IMR-90 (cell line): ENCODE results near the gene PCDHGA10. TPM values are rescaled to one million over a fixed set of nuclear protein-coding genes. Genes with fewer than 3 reads are reported as not detected.
A peak's percentile ranks its signal among the peaks of the same experiment; 100 is the strongest.

Source experiments
- ATAC-seq: fragments of 200-7000 bp; cut with Tn5 transposase; 2 replicates; pipeline ENCODE4 v1.9.1; 2020; ENCODE audit warnings: low read depth, mild to moderate bottlenecking, moderate library complexity
- BruUV-seq: library from RNA; stranded (reverse); fragments of 400-500 nt; replicated peaks from 2 replicates; lab custom pipeline; 2021; lab: Mats Ljungman, UMichigan
- CTCF ChIA-PET: fragments of 300-600 bp; formaldehyde crosslinking; extraction: SDS; loops from one replicate; lab custom pipeline; 2021; ENCODE audit warnings: antibody characterized with exemption; lab: Yijun Ruan, JAX
- POLR2A ChIA-PET: fragments of 300-600 bp; sonication (Branson Sonifier 250); formaldehyde crosslinking; loops from one replicate; lab custom pipeline; 2022; ENCODE audit warnings: antibody characterized with exemption; ENCODE audit not compliant: unreplicated experiment; lab: Charles Lee
- DNase-seq: peaks from one replicate; pipeline ENCODE4 v3.0.0; 2013
- H2AFZ ChIP-seq: replicated peaks from 2 replicates; pipeline ENCODE3; 2013; ENCODE audit warnings: low read length, mild to moderate bottlenecking; ENCODE audit not compliant: poor library complexity
- H2AK5ac ChIP-seq: 2 replicates; pipeline ENCODE4 v1.6.1; 2013; ENCODE audit warnings: low read depth, low read length, inconsistent platforms
- H2AK9ac ChIP-seq: replicated peaks from 2 replicates; pipeline ENCODE3; 2013; ENCODE audit warnings: mild to moderate bottlenecking, low read depth, low read length, moderate library complexity; ENCODE audit not compliant: poor library complexity
- H2BK120ac ChIP-seq: 2 replicates; pipeline ENCODE4 v1.6.1; 2013; ENCODE audit warnings: low read depth, low read length, inconsistent platforms
- H2BK15ac ChIP-seq: 3 replicates; pipeline ENCODE4 v1.6.1; 2013; ENCODE audit warnings: low read depth, low read length, inconsistent platforms
- H2BK20ac ChIP-seq: 2 replicates; pipeline ENCODE4 v1.6.1; 2013; ENCODE audit warnings: low read depth, mild to moderate bottlenecking, inconsistent platforms, low read length, moderate library complexity
- H2BK5ac ChIP-seq: 2 replicates; pipeline ENCODE4 v1.6.1; 2013; ENCODE audit warnings: mild to moderate bottlenecking, low read depth, low read length, inconsistent platforms; ENCODE audit not compliant: poor library complexity, severe bottlenecking
- H3K14ac ChIP-seq: replicated peaks from 2 replicates; pipeline ENCODE4 v1.6.1; 2013; ENCODE audit warnings: low read depth, low read length, inconsistent platforms
- H3K18ac ChIP-seq: 2 replicates; pipeline ENCODE4 v1.6.1; 2013; ENCODE audit warnings: low read depth, low read length, control low read depth
- H3K23ac ChIP-seq: 2 replicates; pipeline ENCODE4 v1.6.1; 2013; ENCODE audit warnings: low read depth, low read length, inconsistent platforms
- H3K27ac ChIP-seq: 2 replicates; pipeline ENCODE4 v1.5.1; 2013; ENCODE audit warnings: mild to moderate bottlenecking, control low read depth, low read length; ENCODE audit not compliant: insufficient read depth
- H3K27me3 ChIP-seq: 2 replicates; pipeline ENCODE4 v1.6.1; 2013; ENCODE audit warnings: low read length; ENCODE audit not compliant: control insufficient read depth, insufficient read depth
- H3K36me3 ChIP-seq: 2 replicates; pipeline ENCODE4 v1.6.1; 2013; ENCODE audit warnings: low read length, mixed read lengths; ENCODE audit not compliant: control insufficient read depth, insufficient read depth
- H3K4ac ChIP-seq: 2 replicates; pipeline ENCODE4 v1.6.1; 2013; ENCODE audit warnings: low read depth, low read length, inconsistent platforms
- H3K4me1 ChIP-seq: 2 replicates; pipeline ENCODE4 v1.6.1; 2013; ENCODE audit warnings: low read length, mixed read lengths; ENCODE audit not compliant: control insufficient read depth, insufficient read depth
- H3K4me2 ChIP-seq: 2 replicates; pipeline ENCODE4 v1.6.1; 2013; ENCODE audit warnings: low read depth, mild to moderate bottlenecking, control low read depth, low read length, moderate library complexity
- H3K4me3 ChIP-seq: 2 replicates; pipeline ENCODE4 v1.5.1; 2013; ENCODE audit warnings: low read depth, mild to moderate bottlenecking, control low read depth, low read length, moderate library complexity; ENCODE audit not compliant: insufficient read depth
- H3K56ac ChIP-seq: 2 replicates; pipeline ENCODE4 v1.6.1; 2013; ENCODE audit warnings: low read length, inconsistent platforms; ENCODE audit not compliant: insufficient read depth; ENCODE audit errors: extremely low read depth
- H3K79me1 ChIP-seq, 2 experiments: 2 replicates each; pipeline ENCODE4 v1.6.1; 2013; ENCODE audit warnings: low read length in 2 of 2, inconsistent platforms in 1 of 2, low read depth in 1 of 2
- H3K9ac ChIP-seq: 2 replicates; pipeline ENCODE4 v1.6.1; 2013; ENCODE audit warnings: low read depth, low read length, control low read depth
- H3K9me1 ChIP-seq: 2 replicates; pipeline ENCODE4 v1.6.1; 2013; ENCODE audit warnings: low read length, inconsistent platforms; ENCODE audit not compliant: insufficient read depth
- H3K9me3 ChIP-seq: 2 replicates; pipeline ENCODE4 v1.6.1; 2013; ENCODE audit warnings: low read length; ENCODE audit not compliant: control insufficient read depth, insufficient read depth
- H4K20me1 ChIP-seq: 2 replicates; pipeline ENCODE4 v1.6.1; 2013; ENCODE audit warnings: low read length, inconsistent platforms; ENCODE audit not compliant: insufficient read depth
- H4K5ac ChIP-seq: 2 replicates; pipeline ENCODE4 v1.6.1; 2013; ENCODE audit warnings: mild to moderate bottlenecking, low read depth, low read length, control low read depth
- H4K8ac ChIP-seq, 2 experiments: 2 replicates each; pipeline ENCODE4 v1.6.1; 2013; ENCODE audit warnings: low read depth in 2 of 2, low read length in 2 of 2, control low read depth in 1 of 2, inconsistent platforms in 1 of 2
- H4K91ac ChIP-seq: 2 replicates; pipeline ENCODE4 v1.6.1; 2013; ENCODE audit warnings: low read depth, low read length, inconsistent platforms; ENCODE audit not compliant: insufficient read depth
- CEBPB ChIP-seq: IDR thresholded peaks from 2 replicates; pipeline ENCODE4 v1.6.1; 2012; ENCODE audit warnings: low read depth, low read length, improper control_type of control experiment
- ELK1 ChIP-seq: fragments of 150-350 bp; IDR thresholded peaks from 2 replicates; pipeline ENCODE4 v1.6.1; 2016; ENCODE audit warnings: low read depth, mild to moderate bottlenecking, low read length, moderate library complexity, borderline replicate concordance
- NFE2L2 ChIP-seq: fragments of 150-350 bp; IDR thresholded peaks from 2 replicates; pipeline ENCODE4 v1.6.1; 2016; ENCODE audit warnings: low read depth, mild to moderate bottlenecking, low read length
- POLR2A ChIP-seq: IDR thresholded peaks from 2 replicates; pipeline ENCODE4 v1.6.1; 2012; ENCODE audit warnings: mild to moderate bottlenecking, low read depth, low read length
- RCOR1 ChIP-seq: IDR thresholded peaks from 2 replicates; pipeline ENCODE4 v1.6.1; 2012; ENCODE audit warnings: mild to moderate bottlenecking, low read length, improper control_type of control experiment; ENCODE audit not compliant: insufficient replicate concordance
- RFX5 ChIP-seq: IDR thresholded peaks from 2 replicates; pipeline ENCODE4 v1.8.0; 2012; ENCODE audit warnings: low read depth, mild to moderate bottlenecking, low read length, moderate library complexity
- WGBS, 2 experiments: methylation state at CpG; one replicate each; pipeline versions ENCODE4 v1.1.5 to v1.1.7; 2013; ENCODE audit warnings: missing lambda C conversion rate in 2 of 2; ENCODE audit not compliant: insufficient read length in 1 of 2; ENCODE audit errors: extremely low coverage in 2 of 2; 5-methylcytosine and 5-hydroxymethylcytosine counted together
- dilution Hi-C: fragments of 300-500 bp; cut with HindIII; formaldehyde crosslinking; loops from one replicate; pipeline ENCODE4 v1.14.3; 2018; ENCODE audit warnings: low sequenced_read_pairs; ENCODE audit not compliant: unreplicated experiment
- in situ Hi-C: fragments of 300-500 bp; cut with MboI; formaldehyde crosslinking; loops from 3 replicates; pipeline ENCODE4 v1.14.3; 2019; ENCODE audit warnings: low sequenced_read_pairs, inconsistent platforms, mixed read lengths
- intact Hi-C: fragments of 100-400 bp; cut with micrococcal nuclease; formaldehyde crosslinking; loops from 2 replicates; pipeline ENCODE4 v1.10.0; 2022
- polyA plus RNA-seq, 3 experiments: library from polyadenylated mRNA; depleted of rRNA; stranded (reverse); fragments of >200 nt; gene quantifications; 2 replicates each; pipeline ENCODE4 v1.2.3, GENCODE V29; 2012; ENCODE audit warnings: low replicate concordance in 1 of 3
- total RNA-seq: library from RNA; depleted of rRNA; stranded (reverse); fragments of >200 nt; gene quantifications from 2 replicates; pipeline ENCODE4 v1.2.3, GENCODE V29; 2012

Gene PCDHGA10
- total and polyA plus RNA-seq, 2 of the 4 experiments (the other 2 are of a cell fraction), result 3.4 to 6.6 TPM

GRCh38 chr5:141409598-141410306, 3.0 kb upstream of the PCDHGA10 start:
- H2BK20ac ChIP-seq, result no peak overlapping the region
- ChIA-PET POLR2A (no interaction called here), CTCF (no interaction called here)
- dilution Hi-C loops, result no loop called here
- no peak overlapping the region for H4K5ac ChIP-seq
- H2BK15ac ChIP-seq, result no peak overlapping the region
- H2BK5ac ChIP-seq, result no peak overlapping the region
- peaks cover 10 to 12% of the 10 kb centered on the region in 2 experiments; a peak in 3 of 4 replicates for H3K79me1 ChIP-seq
- intact Hi-C loops, result loop anchor here (5.0 kb wide), 1 partner anchor 82 kb away; no protein-coding TSS in a partner anchor
- H2AFZ ChIP-seq, result no peak overlapping the region
- H3K27ac ChIP-seq, result no peak overlapping the region
- no peak overlapping the region for H3K56ac ChIP-seq
- no peak overlapping the region for H3K18ac ChIP-seq
- no peak for TF ChIP-seq POLR2A
- TF ChIP-seq RCOR1, result no peak
- no peak for TF ChIP-seq ELK1
- no peak for TF ChIP-seq NFE2L2
- TF ChIP-seq RFX5, result no peak
- TF ChIP-seq CEBPB, result peak; percentile 34; the same call in 1 of the 2 replicates
- H3K14ac ChIP-seq, result no peak overlapping the region
- H3K4me2 ChIP-seq, result no peak overlapping the region
- no peak overlapping the region for H4K8ac ChIP-seq
- ATAC-seq (no peak), DNase-seq (no peak)
- H3K27me3 ChIP-seq, result no peaks in the 10 kb centered on the region
- no peak overlapping the region for H3K4me3 ChIP-seq
- peaks cover 17% of the 10 kb centered on the region; the same call in 1 of the 2 replicates for H3K36me3 ChIP-seq
- H2AK5ac ChIP-seq, result no peak overlapping the region
- no peak overlapping the region for H2AK9ac ChIP-seq
- no peak overlapping the region for H3K4ac ChIP-seq
- in situ Hi-C loops, result no loop called here
- BruUV-seq, result no TSS peak
- H4K91ac ChIP-seq, result no peak overlapping the region
- H3K9ac ChIP-seq, result no peak overlapping the region
- whole genome bisulfite sequencing, 2 experiments, result 52% methylated on average over 36 of the region's 64 CpGs; no CpG with 5 or more reads in 1 of the 2 experiments
- H3K23ac ChIP-seq, result no peak overlapping the region
- no peaks in the 10 kb centered on the region for H3K9me1 ChIP-seq
- H3K9me3 ChIP-seq, result peaks cover 59% of the 10 kb centered on the region
- no peak overlapping the region for H2BK120ac ChIP-seq
- no peaks in the 10 kb centered on the region for H4K20me1 ChIP-seq
- H3K4me1 ChIP-seq, result no peaks in the 10 kb centered on the region
